GM23338 (cell line): ENCODE measurements around the gene SLC17A5. TPM values are rescaled to one million over a fixed set of nuclear protein-coding genes. Genes with fewer than 3 reads are reported as not detected.

Experiments
- ATAC-seq: fragments of 200-7000 bp; cut with Tn5 transposase; 3 replicates; pipeline ENCODE4 v1.9.1; 2020
- DNase-seq: peaks from one replicate; pipeline ENCODE4 v3.0.0-alpha.2; 2015; ENCODE audit warnings: low spot score
- H2AFZ ChIP-seq: fragments of 200-600 bp; sonication (generic); 2 replicates; pipeline ENCODE4 v1.8.0; 2016; ENCODE audit warnings: antibody characterized with exemption, mild to moderate bottlenecking, moderate library complexity
- H3F3A ChIP-seq: fragments of 200-600 bp; sonication (generic); replicated peaks from 2 replicates; pipeline ENCODE4 v1.8.0; 2017; ENCODE audit warnings: antibody characterized with exemption, mixed run types, low read depth
- H3K27ac ChIP-seq: fragments of 200-600 bp; sonication (generic); 2 replicates; pipeline ENCODE4 v1.6.1; 2016; ENCODE audit warnings: low read depth
- H3K27me3 ChIP-seq: fragments of 200-600 bp; sonication (generic); 2 replicates; pipeline ENCODE4 v1.8.0; 2016; ENCODE audit warnings: mild to moderate bottlenecking, mixed run types, moderate library complexity; ENCODE audit not compliant: insufficient read depth
- H3K36me3 ChIP-seq: fragments of 200-600 bp; sonication (generic); 2 replicates; pipeline ENCODE4 v1.8.0; 2016; ENCODE audit warnings: mild to moderate bottlenecking; ENCODE audit not compliant: insufficient read depth
- H3K4me1 ChIP-seq: fragments of 200-600 bp; sonication (generic); 2 replicates; pipeline ENCODE4 v1.8.0; 2016; ENCODE audit warnings: mild to moderate bottlenecking, moderate library complexity; ENCODE audit not compliant: insufficient read depth
- H3K4me2 ChIP-seq: fragments of 200-600 bp; sonication (generic); 2 replicates; pipeline ENCODE4 v1.7.1; 2017; ENCODE audit warnings: mixed run types
- H3K4me3 ChIP-seq: fragments of 200-600 bp; sonication (generic); 2 replicates; pipeline ENCODE4 v1.6.1; 2016; ENCODE audit warnings: mixed run types
- H3K79me2 ChIP-seq: fragments of 200-600 bp; sonication (generic); replicated peaks from 2 replicates; pipeline ENCODE4 v1.8.0; 2017; ENCODE audit warnings: mild to moderate bottlenecking; ENCODE audit not compliant: insufficient read depth
- H3K9me2 ChIP-seq: fragments of 200-600 bp; sonication (generic); 2 replicates; pipeline ENCODE4 v1.8.0; 2017; ENCODE audit not compliant: insufficient read depth
- H4K20me1 ChIP-seq: fragments of 200-600 bp; sonication (generic); replicated peaks from 2 replicates; pipeline ENCODE4 v1.8.0; 2017; ENCODE audit warnings: mild to moderate bottlenecking; ENCODE audit not compliant: insufficient read depth
- H3K27ac Mint-ChIP-seq: 2 replicates; pipeline ENCODE4 v1.8.0; 2020; ENCODE audit warnings: inconsistent platforms, mild to moderate bottlenecking, moderate library complexity, mixed read lengths
- H3K27me3 Mint-ChIP-seq: 3 replicates; pipeline ENCODE4 v1.8.0; 2022; ENCODE audit warnings: low read depth, mild to moderate bottlenecking, moderate library complexity, mixed read lengths, inconsistent platforms; ENCODE audit not compliant: insufficient read depth, poor library complexity
- H3K36me3 Mint-ChIP-seq: 3 replicates; pipeline ENCODE4 v1.8.0; 2021; ENCODE audit warnings: low read depth, mild to moderate bottlenecking, inconsistent platforms, moderate library complexity, mixed read lengths
- H3K4me1 Mint-ChIP-seq: 3 replicates; pipeline ENCODE4 v1.8.0; 2020; ENCODE audit warnings: mild to moderate bottlenecking, inconsistent platforms, mixed read lengths
- H3K4me3 Mint-ChIP-seq: 3 replicates; pipeline ENCODE4 v1.8.0; 2021; ENCODE audit warnings: moderate library complexity, mild to moderate bottlenecking, inconsistent platforms, mixed read lengths
- H3K9me3 Mint-ChIP-seq: 3 replicates; pipeline ENCODE4 v1.8.0; 2020; ENCODE audit warnings: moderate library complexity, mild to moderate bottlenecking, inconsistent platforms, mixed read lengths
- CREB1 ChIP-seq: fragments of 250-450 bp; sonication (Bioruptor Pico); IDR thresholded peaks from 2 replicates; pipeline ENCODE4 v1.5.0; 2020; ENCODE audit warnings: low read depth, mild to moderate bottlenecking, moderate library complexity
- EZH2 ChIP-seq: fragments of 200-600 bp; sonication (generic); IDR thresholded peaks from one replicate; pipeline ENCODE4 v1.8.0; 2017; ENCODE audit warnings: antibody characterized with exemption, mild to moderate bottlenecking, low read depth; ENCODE audit not compliant: unreplicated experiment
- EZH2phosphoT487 ChIP-seq: fragments of 200-600 bp; sonication (generic); IDR thresholded peaks from one replicate; pipeline ENCODE4 v1.8.1; 2018; ENCODE audit warnings: antibody characterized with exemption; ENCODE audit not compliant: unreplicated experiment
- JUNB ChIP-seq: IDR thresholded peaks from one replicate; pipeline ENCODE4 v1.6.1; 2016; ENCODE audit warnings: antibody characterized with exemption; ENCODE audit not compliant: unreplicated experiment
- NANOG ChIP-seq: IDR thresholded peaks from 2 replicates; pipeline ENCODE4 v1.6.1; 2016; ENCODE audit warnings: antibody characterized with exemption, borderline replicate concordance
- POLR2AphosphoS5 ChIP-seq: IDR thresholded peaks from 2 replicates; pipeline ENCODE4 v1.6.1; 2016; ENCODE audit warnings: antibody characterized with exemption, low read depth
- ZNF114 ChIP-seq: fragments of 250-450 bp; sonication (Bioruptor Pico); IDR thresholded peaks from 2 replicates; pipeline ENCODE4 v1.5.0; 2020; ENCODE audit warnings: mild to moderate bottlenecking, moderate library complexity
- ZNF331 ChIP-seq: fragments of 250-450 bp; sonication (Bioruptor Pico); IDR thresholded peaks from 2 replicates; pipeline ENCODE4 v1.5.0; 2020; ENCODE audit warnings: low read depth, mild to moderate bottlenecking, moderate library complexity
- polyA plus RNA-seq: library from polyadenylated mRNA; unstranded; fragments of >200 nt; fragmentation: Nextera tagmentation; extraction: Ambion mirVana; gene quantifications from 2 replicates; pipeline ENCODE4 v1.2.1, GENCODE V29; 2016
- total RNA-seq: library from RNA; depleted of rRNA; stranded (reverse); fragments of >200 nt; shearing (Covaris generic); gene quantifications from 2 replicates; pipeline ENCODE4 v1.2.3, GENCODE V29; 2014
- TF ChIP-seq, protein P1 (sequence below): IDR thresholded peaks from 2 replicates; pipeline ENCODE4 v1.6.1; 2016; ENCODE audit warnings: antibody characterized with exemption
- TF ChIP-seq, protein P2 (sequence below): fragments of 250-450 bp; sonication (Bioruptor Pico); IDR thresholded peaks from 2 replicates; pipeline ENCODE4 v1.5.0; 2020; ENCODE audit warnings: mild to moderate bottlenecking, moderate library complexity

SLC17A5 gene
- total and polyA plus RNA-seq, 2 experiments from 2014 or later = 9.2 to 17.7 TPM

DNA sequence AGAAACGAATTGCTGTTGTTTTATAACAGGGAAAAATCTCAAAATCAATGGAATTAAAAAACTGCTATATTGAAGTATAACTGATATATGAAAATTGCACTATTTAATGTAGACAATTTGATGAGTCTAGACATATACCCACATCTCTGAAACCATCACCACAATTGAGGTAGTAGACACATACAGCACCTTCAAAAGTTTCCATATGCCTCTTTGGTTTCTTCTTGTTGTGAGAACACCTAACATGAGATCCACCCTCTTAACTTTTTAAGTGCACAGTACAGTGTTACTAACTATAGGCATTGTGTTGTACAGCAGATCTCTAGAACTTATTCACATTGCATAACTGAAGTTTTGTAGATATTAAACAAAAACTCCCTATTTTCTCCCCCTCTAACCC, 14.0 kb upstream of the SLC17A5 start:
- no peaks in the 10 kb centered on the region for H3K4me1 ChIP-seq
- H4K20me1 ChIP-seq = no peaks in the 10 kb centered on the region
- DNase-seq (no peak), ATAC-seq (no peak)
- H3K4me3 ChIP-seq = no peak overlapping the region
- no peak overlapping the region for H3K27ac ChIP-seq
- H3K4me1 Mint-ChIP-seq = no peaks in the 10 kb centered on the region
- H3K4me3 Mint-ChIP-seq = no peak overlapping the region
- H3K9me2 ChIP-seq = no peaks in the 10 kb centered on the region
- no peaks in the 10 kb centered on the region for H3K36me3 ChIP-seq
- H3K9me3 Mint-ChIP-seq = no peaks in the 10 kb centered on the region
- no peaks in the 10 kb centered on the region for H3K27me3 Mint-ChIP-seq
- no peaks in the 10 kb centered on the region for H3K36me3 Mint-ChIP-seq
- H3K79me2 ChIP-seq = no peaks in the 10 kb centered on the region
- H3K4me2 ChIP-seq = no peak overlapping the region
- H2AFZ ChIP-seq = no peak overlapping the region
- H3K27me3 ChIP-seq = no peaks in the 10 kb centered on the region
- TF ChIP-seq ZNF331 (CRISPR knock-in tag) = no peak
- no peak for TF ChIP-seq JUNB
- TF ChIP-seq NANOG = no peak
- TF ChIP-seq, protein P1, sequence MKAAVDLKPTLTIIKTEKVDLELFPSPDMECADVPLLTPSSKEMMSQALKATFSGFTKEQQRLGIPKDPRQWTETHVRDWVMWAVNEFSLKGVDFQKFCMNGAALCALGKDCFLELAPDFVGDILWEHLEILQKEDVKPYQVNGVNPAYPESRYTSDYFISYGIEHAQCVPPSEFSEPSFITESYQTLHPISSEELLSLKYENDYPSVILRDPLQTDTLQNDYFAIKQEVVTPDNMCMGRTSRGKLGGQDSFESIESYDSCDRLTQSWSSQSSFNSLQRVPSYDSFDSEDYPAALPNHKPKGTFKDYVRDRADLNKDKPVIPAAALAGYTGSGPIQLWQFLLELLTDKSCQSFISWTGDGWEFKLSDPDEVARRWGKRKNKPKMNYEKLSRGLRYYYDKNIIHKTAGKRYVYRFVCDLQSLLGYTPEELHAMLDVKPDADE = no peak
- no peak for TF ChIP-seq CREB1
- TF ChIP-seq EZH2 = no peak
- TF ChIP-seq POLR2AphosphoS5 = no peak
- TF ChIP-seq EZH2phosphoT487 = no peak
- TF ChIP-seq, protein P2, sequence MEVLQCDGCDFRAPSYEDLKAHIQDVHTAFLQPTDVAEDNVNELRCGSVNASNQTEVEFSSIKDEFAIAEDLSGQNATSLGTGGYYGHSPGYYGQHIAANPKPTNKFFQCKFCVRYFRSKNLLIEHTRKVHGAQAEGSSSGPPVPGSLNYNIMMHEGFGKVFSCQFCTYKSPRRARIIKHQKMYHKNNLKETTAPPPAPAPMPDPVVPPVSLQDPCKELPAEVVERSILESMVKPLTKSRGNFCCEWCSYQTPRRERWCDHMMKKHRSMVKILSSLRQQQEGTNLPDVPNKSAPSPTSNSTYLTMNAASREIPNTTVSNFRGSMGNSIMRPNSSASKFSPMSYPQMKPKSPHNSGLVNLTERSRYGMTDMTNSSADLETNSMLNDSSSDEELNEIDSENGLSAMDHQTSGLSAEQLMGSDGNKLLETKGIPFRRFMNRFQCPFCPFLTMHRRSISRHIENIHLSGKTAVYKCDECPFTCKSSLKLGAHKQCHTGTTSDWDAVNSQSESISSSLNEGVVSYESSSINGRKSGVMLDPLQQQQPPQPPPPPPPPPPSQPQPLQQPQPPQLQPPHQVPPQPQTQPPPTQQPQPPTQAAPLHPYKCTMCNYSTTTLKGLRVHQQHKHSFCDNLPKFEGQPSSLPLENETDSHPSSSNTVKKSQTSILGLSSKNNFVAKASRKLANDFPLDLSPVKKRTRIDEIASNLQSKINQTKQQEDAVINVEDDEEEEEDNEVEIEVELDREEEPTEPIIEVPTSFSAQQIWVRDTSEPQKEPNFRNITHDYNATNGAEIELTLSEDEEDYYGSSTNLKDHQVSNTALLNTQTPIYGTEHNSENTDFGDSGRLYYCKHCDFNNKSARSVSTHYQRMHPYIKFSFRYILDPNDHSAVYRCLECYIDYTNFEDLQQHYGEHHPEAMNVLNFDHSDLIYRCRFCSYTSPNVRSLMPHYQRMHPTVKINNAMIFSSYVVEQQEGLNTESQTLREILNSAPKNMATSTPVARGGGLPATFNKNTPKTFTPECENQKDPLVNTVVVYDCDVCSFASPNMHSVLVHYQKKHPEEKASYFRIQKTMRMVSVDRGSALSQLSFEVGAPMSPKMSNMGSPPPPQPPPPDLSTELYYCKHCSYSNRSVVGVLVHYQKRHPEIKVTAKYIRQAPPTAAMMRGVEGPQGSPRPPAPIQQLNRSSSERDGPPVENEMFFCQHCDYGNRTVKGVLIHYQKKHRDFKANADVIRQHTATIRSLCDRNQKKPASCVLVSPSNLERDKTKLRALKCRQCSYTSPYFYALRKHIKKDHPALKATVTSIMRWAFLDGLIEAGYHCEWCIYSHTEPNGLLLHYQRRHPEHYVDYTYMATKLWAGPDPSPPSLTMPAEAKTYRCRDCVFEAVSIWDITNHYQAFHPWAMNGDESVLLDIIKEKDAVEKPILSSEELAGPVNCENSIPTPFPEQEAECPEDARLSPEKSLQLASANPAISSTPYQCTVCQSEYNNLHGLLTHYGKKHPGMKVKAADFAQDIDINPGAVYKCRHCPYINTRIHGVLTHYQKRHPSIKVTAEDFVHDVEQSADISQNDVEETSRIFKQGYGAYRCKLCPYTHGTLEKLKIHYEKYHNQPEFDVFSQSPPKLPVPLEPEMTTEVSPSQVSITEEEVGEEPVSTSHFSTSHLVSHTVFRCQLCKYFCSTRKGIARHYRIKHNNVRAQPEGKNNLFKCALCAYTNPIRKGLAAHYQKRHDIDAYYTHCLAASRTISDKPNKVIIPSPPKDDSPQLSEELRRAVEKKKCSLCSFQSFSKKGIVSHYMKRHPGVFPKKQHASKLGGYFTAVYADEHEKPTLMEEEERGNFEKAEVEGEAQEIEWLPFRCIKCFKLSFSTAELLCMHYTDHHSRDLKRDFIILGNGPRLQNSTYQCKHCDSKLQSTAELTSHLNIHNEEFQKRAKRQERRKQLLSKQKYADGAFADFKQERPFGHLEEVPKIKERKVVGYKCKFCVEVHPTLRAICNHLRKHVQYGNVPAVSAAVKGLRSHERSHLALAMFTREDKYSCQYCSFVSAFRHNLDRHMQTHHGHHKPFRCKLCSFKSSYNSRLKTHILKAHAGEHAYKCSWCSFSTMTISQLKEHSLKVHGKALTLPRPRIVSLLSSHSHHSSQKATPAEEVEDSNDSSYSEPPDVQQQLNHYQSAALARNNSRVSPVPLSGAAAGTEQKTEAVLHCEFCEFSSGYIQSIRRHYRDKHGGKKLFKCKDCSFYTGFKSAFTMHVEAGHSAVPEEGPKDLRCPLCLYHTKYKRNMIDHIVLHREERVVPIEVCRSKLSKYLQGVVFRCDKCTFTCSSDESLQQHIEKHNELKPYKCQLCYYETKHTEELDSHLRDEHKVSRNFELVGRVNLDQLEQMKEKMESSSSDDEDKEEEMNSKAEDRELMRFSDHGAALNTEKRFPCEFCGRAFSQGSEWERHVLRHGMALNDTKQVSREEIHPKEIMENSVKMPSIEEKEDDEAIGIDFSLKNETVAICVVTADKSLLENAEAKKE (CRISPR knock-in tag) = no peak
- TF ChIP-seq ZNF114 (CRISPR knock-in tag) = no peak
- H3F3A ChIP-seq = no peaks in the 10 kb centered on the region
- no peak overlapping the region for H3K27ac Mint-ChIP-seq
